HepG2 (cell line): ENCODE results near the gene GTF2E1. TPM values are rescaled to one million over a fixed set of nuclear protein-coding genes. Genes with fewer than 3 reads are reported as not detected.

ENCODE experiments used
- ATAC-seq: fragments of 200-7000 bp; cut with Tn5 transposase; 3 replicates; pipeline ENCODE4 v1.9.1; 2020; ENCODE audit warnings: mild to moderate bottlenecking, moderate library complexity
- BruUV-seq: library from RNA; stranded (reverse); fragments of 400-500 nt; replicated peaks from 2 replicates; lab custom pipeline; 2021; lab: Mats Ljungman, UMichigan
- CTCF ChIA-PET: fragments of 300-600 bp; formaldehyde crosslinking; extraction: SDS; loops from one replicate; lab custom pipeline; 2021; ENCODE audit warnings: low total read pairs, inconsistent platforms, low intra/inter-chr PET ratio; lab: Yijun Ruan, JAX
- POLR2A ChIA-PET: fragments of 350-600 bp; sonication (Branson Sonifier 250); formaldehyde crosslinking; loops from one replicate; lab custom pipeline; 2020; ENCODE audit warnings: antibody characterized with exemption, inconsistent platforms; lab: Yijun Ruan, JAX
- DNase-seq: peaks from one replicate; pipeline ENCODE4 v3.0.0-alpha.2; 2015; ENCODE audit warnings: low spot score
- FAIRE-seq: peaks from 3 replicates; lab custom pipeline; 2011; peaks lifted over from hg19 to GRCh38; lab: Jason Lieb, UNC
- H2AFZ ChIP-seq: one replicate; pipeline ENCODE4 v1.6.1; 2011; ENCODE audit warnings: low read length, inconsistent platforms
- H3K27ac ChIP-seq: fragments of 300-600 bp; 3 replicates; pipeline ENCODE4 v1.8.0; 2011; ENCODE audit warnings: mixed run types, mild to moderate bottlenecking, mixed read lengths, low read length, inconsistent platforms; ENCODE audit not compliant: insufficient read depth; ENCODE audit errors: extremely low read length
- H3K27me3 ChIP-seq, 2 experiments: fragments of 200-600 bp in 1 of 2; 2 replicates in 1 of 2; 3 replicates in 1 of 2; pipeline versions ENCODE4 v1.6.0 to v1.8.0; 2011; ENCODE audit warnings: low read length in 2 of 2, mild to moderate bottlenecking in 2 of 2, moderate library complexity in 2 of 2, inconsistent platforms in 1 of 2; ENCODE audit not compliant: insufficient read depth in 2 of 2, control insufficient read depth in 1 of 2
- H3K36me3 ChIP-seq, 2 experiments: fragments of 200-600 bp in 1 of 2; replicated peaks in 1 of 2; 2 replicates in 1 of 2; 3 replicates in 1 of 2; pipeline versions ENCODE4 v1.5.1 to v1.8.0; 2011; ENCODE audit warnings: low read length in 2 of 2, inconsistent platforms in 1 of 2; ENCODE audit not compliant: insufficient read depth in 2 of 2, control insufficient read depth in 1 of 2
- H3K4me1 ChIP-seq: 2 replicates; pipeline ENCODE4 v1.5.1; 2012; ENCODE audit warnings: low read length, inconsistent platforms; ENCODE audit not compliant: insufficient read depth
- H3K4me2 ChIP-seq: 2 replicates; pipeline ENCODE4 v1.6.0; 2011; ENCODE audit warnings: low read depth, low read length, inconsistent platforms
- H3K4me3 ChIP-seq, 3 experiments: fragments of 200-600 bp in 1 of 3; sonication (generic), shearing (Covaris generic) in 1 of 3; replicated peaks in 1 of 3; 2 replicates each; pipeline ENCODE4 v1.5.1; 2011 to 2016; ENCODE audit warnings: low read length in 3 of 3, inconsistent platforms in 2 of 3, low read depth in 2 of 3, mild to moderate bottlenecking in 2 of 3, control low read depth in 1 of 3, mixed read lengths in 1 of 3; ENCODE audit not compliant: insufficient read depth in 1 of 3
- H3K79me2 ChIP-seq: one replicate; pipeline ENCODE4 v1.6.1; 2011; ENCODE audit warnings: low read length, inconsistent platforms; ENCODE audit not compliant: insufficient read depth
- H3K9ac ChIP-seq: 2 replicates; pipeline ENCODE4 v1.6.0; 2011; ENCODE audit warnings: mild to moderate bottlenecking, low read depth, low read length, inconsistent platforms; ENCODE audit not compliant: insufficient read depth
- H3K9me3 ChIP-seq: 2 replicates; pipeline ENCODE4 v1.5.1; 2012; ENCODE audit warnings: mild to moderate bottlenecking, low read length
- H4K20me1 ChIP-seq: 2 replicates; pipeline ENCODE4 v1.6.0; 2011; ENCODE audit warnings: inconsistent platforms, mild to moderate bottlenecking, low read length, moderate library complexity; ENCODE audit not compliant: insufficient read depth
- BATF2 ChIP-seq: sonication (generic); formaldehyde crosslinking; IDR thresholded peaks from 2 replicates; pipeline ENCODE4 v1.8.0; 2022; ENCODE audit warnings: mild to moderate bottlenecking, missing genetic modification reagents, moderate library complexity
- HNF4A ChIP-seq: sonication (generic); formaldehyde crosslinking; IDR thresholded peaks from 2 replicates; pipeline ENCODE4 v1.4.0; 2020; ENCODE audit warnings: missing genetic modification reagents
- LBX2 ChIP-seq: sonication (generic); formaldehyde crosslinking; IDR thresholded peaks from 2 replicates; pipeline ENCODE4 v1.5.0; 2020; ENCODE audit warnings: missing genetic modification reagents, mild to moderate bottlenecking, borderline replicate concordance
- MAFK ChIP-seq, 2 experiments: IDR thresholded peaks in 1 of 2; conservative IDR thresholded peaks in 1 of 2; 2 replicates each; pipeline ENCODE4 v1.6.1; 2011; ENCODE audit warnings: improper control_type of control experiment in 2 of 2, low read length in 2 of 2
- MEF2D ChIP-seq: sonication (generic); formaldehyde crosslinking; IDR thresholded peaks from 2 replicates; pipeline ENCODE4 v1.5.1; 2020; ENCODE audit warnings: mild to moderate bottlenecking, missing genetic modification reagents
- NFIC ChIP-seq: IDR thresholded peaks from 2 replicates; pipeline ENCODE4 v1.6.1; 2012; ENCODE audit warnings: mild to moderate bottlenecking, low read length, inconsistent platforms
- RFXAP ChIP-seq: sonication (generic); formaldehyde crosslinking; IDR thresholded peaks from 2 replicates; pipeline ENCODE4 v1.4.0; 2020; ENCODE audit warnings: missing genetic modification reagents, borderline replicate concordance
- SP1 ChIP-seq, 2 experiments: fragments of 450-650 bp in 1 of 2; sonication (generic) in 1 of 2; formaldehyde crosslinking in 1 of 2; IDR thresholded peaks; 2 replicates each; pipeline versions ENCODE4 v1.4.0 to v1.6.1; 2016 to 2020; ENCODE audit warnings: missing genetic modification reagents in 1 of 2
- TAF1 ChIP-seq: sonication (generic); formaldehyde crosslinking; IDR thresholded peaks from 2 replicates; pipeline ENCODE4 v1.4.0; 2020; ENCODE audit warnings: missing genetic modification reagents
- TBX3 ChIP-seq: fragments of 450-650 bp; IDR thresholded peaks from 2 replicates; pipeline ENCODE4 v1.6.1; 2017; ENCODE audit warnings: antibody characterized with exemption, mild to moderate bottlenecking, inconsistent platforms, borderline replicate concordance
- ZBTB1 ChIP-seq: sonication (generic); formaldehyde crosslinking; IDR thresholded peaks from 2 replicates; pipeline ENCODE4 v1.4.0; 2020; ENCODE audit warnings: missing genetic modification reagents, borderline replicate concordance
- ZNF691 ChIP-seq: sonication (generic); formaldehyde crosslinking; IDR thresholded peaks from 2 replicates; pipeline ENCODE4 v1.4.0; 2020; ENCODE audit warnings: missing genetic modification reagents, low read depth, mild to moderate bottlenecking, borderline replicate concordance
- ZNF713 ChIP-seq: sonication (generic); formaldehyde crosslinking; IDR thresholded peaks from 2 replicates; pipeline ENCODE4 v1.4.0; 2020; ENCODE audit warnings: mild to moderate bottlenecking, missing genetic modification reagents
- WGBS: methylation state at CpG from one replicate; pipeline ENCODE4 v1.1.6; 2017; ENCODE audit warnings: low lambda C conversion rate; 5-methylcytosine and 5-hydroxymethylcytosine counted together
- in situ Hi-C: cut with HindIII; loops from 2 replicates; pipeline ENCODE4 v1.10.0; 2017; ENCODE audit warnings: low pct_unique_long_range_greater_than_20kb; ENCODE audit not compliant: extremely low pct_ligation_motif_present
- intact Hi-C: fragments of 100-400 bp; cut with micrococcal nuclease; formaldehyde crosslinking; loops from one replicate; pipeline ENCODE4 v1.10.0; 2022; ENCODE audit not compliant: unreplicated experiment
- polyA plus RNA-seq, 8 experiments: library from polyadenylated mRNA; depleted of rRNA in 3 of 8; stranded (reverse) in 7 of 8; unstranded in 1 of 8; fragments of >200 nt; fragmentation: Illumina TruSeq in 4 of 8; extraction: Trizol in 4 of 8; gene quantifications; 2 replicates each; pipeline versions ENCODE4 v1.2.1 to v1.2.3, GENCODE V29; 2011 to 2016; ENCODE audit warnings: low read depth in 4 of 8, missing spikeins in 1 of 8, mixed read lengths in 1 of 8; ENCODE audit not compliant: insufficient read depth in 1 of 8
- total RNA-seq, 5 experiments: library from RNA; depleted of rRNA; stranded (reverse); fragments of >200 nt; fragmentation: Illumina TruSeq; extraction: Trizol; gene quantifications; 2 replicates each; pipeline ENCODE4 v1.2.3, GENCODE V29; 2016; ENCODE audit warnings: low read depth in 1 of 5
- TF ChIP-seq, protein P1 (sequence below): sonication (generic); formaldehyde crosslinking; IDR thresholded peaks from 2 replicates; pipeline ENCODE4 v1.4.0; 2020; ENCODE audit warnings: missing genetic modification reagents

GTF2E1 gene
- total and polyA plus RNA-seq, 2 of the 13 experiments (the other 11 are each of a cell fraction or from before 2014, with no cell fraction given), result 7.7 to 21.5 TPM

DNA sequence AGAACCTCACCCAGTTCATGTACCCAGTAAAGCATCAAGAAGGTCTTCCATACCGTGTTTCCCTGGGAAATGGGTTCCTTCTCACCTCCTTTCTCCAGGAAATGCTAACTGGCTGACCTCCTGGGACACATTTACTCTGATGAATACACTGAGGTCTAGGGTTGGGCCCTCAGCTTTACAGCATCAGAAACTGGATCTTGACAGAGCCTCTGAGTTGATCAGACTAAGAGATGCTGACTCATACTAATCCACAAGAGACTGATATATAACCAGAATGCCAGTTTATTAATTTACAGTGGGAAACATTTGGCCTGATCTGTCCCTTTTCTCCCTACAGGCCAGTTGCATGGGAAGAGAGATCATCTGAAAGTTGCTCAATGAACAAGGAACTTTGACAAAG lies 55.8 kb downstream of the GTF2E1 start:
- H3K27me3 ChIP-seq, result peaks cover 0 to 4% of the 10 kb centered on the region in 2 experiments; a peak in 2 of 5 replicates
- CTCF ChIA-PET, result no interaction called here
- no peak overlapping the region for H3K4me2 ChIP-seq
- FAIRE-seq (no peak), DNase-seq (no peak), ATAC-seq (no peak)
- H3K79me2 ChIP-seq, result no peaks in the 10 kb centered on the region
- TF ChIP-seq NFIC (no peak), MAFK (conservative IDR thresholded peaks at IDR 0.05 in 1 of 2, IDR thresholded peaks at IDR 0.05 in 1 of 2; ENCODE audit: low read length in 2 of 2) (0 out of 4 replicates have a peak, but pooled peaks of 1 of the 2 experiments have one; percentile 4)
- no peaks in the 10 kb centered on the region for H3K36me3 ChIP-seq
- peaks cover 27% of the 10 kb centered on the region for H3K4me1 ChIP-seq
- POLR2A ChIA-PET, result no interaction called here
- H3K9me3 ChIP-seq, result no peaks in the 10 kb centered on the region
- no peak overlapping the region for H3K27ac ChIP-seq
- no TSS peak for BruUV-seq
- intact Hi-C loops (no loop called here), in situ Hi-C loops (loop anchor here (5.0 kb wide), 1 partner anchor 236 kb away; no protein-coding TSS in a partner anchor)
- 14% methylated on average over 1 of the region's 1 CpG for WGBS
- no peak overlapping the region for H3K4me3 ChIP-seq
- no peak overlapping the region for H3K9ac ChIP-seq
- H2AFZ ChIP-seq, result no peak overlapping the region
- H4K20me1 ChIP-seq, result no peaks in the 10 kb centered on the region

GRCh38 chr3:120800625-120801024 lies 58.1 kb downstream of the GTF2E1 start:
- in situ Hi-C loops, result no loop called here
- no peaks in the 10 kb centered on the region for H3K9me3 ChIP-seq
- no peak overlapping the region for H3K27ac ChIP-seq
- H3K36me3 ChIP-seq, result no peaks in the 10 kb centered on the region
- H2AFZ ChIP-seq, result no peak overlapping the region
- ChIA-PET CTCF (no interaction called here), POLR2A (no interaction called here)
- H4K20me1 ChIP-seq, result no peaks in the 10 kb centered on the region
- no peak for DNase-seq
- H3K27me3 ChIP-seq, result peaks cover 0 to 4% of the 10 kb centered on the region in 2 experiments; a peak in 2 of 5 replicates
- no peak overlapping the region for H3K9ac ChIP-seq
- no peak overlapping the region for H3K4me3 ChIP-seq
- BruUV-seq, result no TSS peak
- no peak overlapping the region for H3K4me2 ChIP-seq
- intact Hi-C loops, result no loop called here
- FAIRE-seq, result no peak
- peaks cover 9% of the 10 kb centered on the region for H3K4me1 ChIP-seq
- ATAC-seq, result no peak
- no peaks in the 10 kb centered on the region for H3K79me2 ChIP-seq
- TF ChIP-seq, protein P1, sequence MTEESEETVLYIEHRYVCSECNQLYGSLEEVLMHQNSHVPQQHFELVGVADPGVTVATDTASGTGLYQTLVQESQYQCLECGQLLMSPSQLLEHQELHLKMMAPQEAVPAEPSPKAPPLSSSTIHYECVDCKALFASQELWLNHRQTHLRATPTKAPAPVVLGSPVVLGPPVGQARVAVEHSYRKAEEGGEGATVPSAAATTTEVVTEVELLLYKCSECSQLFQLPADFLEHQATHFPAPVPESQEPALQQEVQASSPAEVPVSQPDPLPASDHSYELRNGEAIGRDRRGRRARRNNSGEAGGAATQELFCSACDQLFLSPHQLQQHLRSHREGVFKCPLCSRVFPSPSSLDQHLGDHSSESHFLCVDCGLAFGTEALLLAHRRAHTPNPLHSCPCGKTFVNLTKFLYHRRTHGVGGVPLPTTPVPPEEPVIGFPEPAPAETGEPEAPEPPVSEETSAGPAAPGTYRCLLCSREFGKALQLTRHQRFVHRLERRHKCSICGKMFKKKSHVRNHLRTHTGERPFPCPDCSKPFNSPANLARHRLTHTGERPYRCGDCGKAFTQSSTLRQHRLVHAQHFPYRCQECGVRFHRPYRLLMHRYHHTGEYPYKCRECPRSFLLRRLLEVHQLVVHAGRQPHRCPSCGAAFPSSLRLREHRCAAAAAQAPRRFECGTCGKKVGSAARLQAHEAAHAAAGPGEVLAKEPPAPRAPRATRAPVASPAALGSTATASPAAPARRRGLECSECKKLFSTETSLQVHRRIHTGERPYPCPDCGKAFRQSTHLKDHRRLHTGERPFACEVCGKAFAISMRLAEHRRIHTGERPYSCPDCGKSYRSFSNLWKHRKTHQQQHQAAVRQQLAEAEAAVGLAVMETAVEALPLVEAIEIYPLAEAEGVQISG (CRISPR knock-in tag), result no peak
- TF ChIP-seq TAF1 (CRISPR knock-in tag) (no peak), ZBTB1 (no peak), ZNF713 (CRISPR knock-in tag) (no peak), HNF4A (no peak), TBX3 (no peak), SP1 (IDR thresholded peaks at IDR 0.05) (no peak), SP1 (CRISPR knock-in tag; IDR thresholded peaks at IDR 0.05) (no peak), MEF2D (CRISPR knock-in tag) (no peak), ZNF691 (CRISPR knock-in tag) (no peak), RFXAP (CRISPR knock-in tag) (no peak), LBX2 (CRISPR knock-in tag) (no peak), BATF2 (CRISPR knock-in tag) (no peak)
